ENCODE results near the gene ZNF398. TPM values are rescaled to one million over a fixed set of nuclear protein-coding genes. Genes with fewer than 3 reads are reported as not detected.

Gene ZNF398
- total RNA-seq, 1 experiment from 2014 or later = 13.8 TPM

GRCh38 chr7:149147752-149148653 is 750 bp downstream of the ZNF398 start:
- CTCF ChIA-PET = interaction anchor here (0.6 to 3.6 kb wide), 15 partner anchors 8 to 200 kb away, joined by 3 to 33 read pairs (median 4); partner anchors contain the start of genes ZNF282 and ZNF425
- no peaks in the 10 kb centered on the region for H3K9me3 Mint-ChIP-seq (ENCODE audit: unreplicated experiment)
- TF ChIP-seq, protein P1, sequence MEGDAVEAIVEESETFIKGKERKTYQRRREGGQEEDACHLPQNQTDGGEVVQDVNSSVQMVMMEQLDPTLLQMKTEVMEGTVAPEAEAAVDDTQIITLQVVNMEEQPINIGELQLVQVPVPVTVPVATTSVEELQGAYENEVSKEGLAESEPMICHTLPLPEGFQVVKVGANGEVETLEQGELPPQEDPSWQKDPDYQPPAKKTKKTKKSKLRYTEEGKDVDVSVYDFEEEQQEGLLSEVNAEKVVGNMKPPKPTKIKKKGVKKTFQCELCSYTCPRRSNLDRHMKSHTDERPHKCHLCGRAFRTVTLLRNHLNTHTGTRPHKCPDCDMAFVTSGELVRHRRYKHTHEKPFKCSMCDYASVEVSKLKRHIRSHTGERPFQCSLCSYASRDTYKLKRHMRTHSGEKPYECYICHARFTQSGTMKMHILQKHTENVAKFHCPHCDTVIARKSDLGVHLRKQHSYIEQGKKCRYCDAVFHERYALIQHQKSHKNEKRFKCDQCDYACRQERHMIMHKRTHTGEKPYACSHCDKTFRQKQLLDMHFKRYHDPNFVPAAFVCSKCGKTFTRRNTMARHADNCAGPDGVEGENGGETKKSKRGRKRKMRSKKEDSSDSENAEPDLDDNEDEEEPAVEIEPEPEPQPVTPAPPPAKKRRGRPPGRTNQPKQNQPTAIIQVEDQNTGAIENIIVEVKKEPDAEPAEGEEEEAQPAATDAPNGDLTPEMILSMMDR (IDR thresholded peaks at IDR 0.05; ENCODE audit: unreplicated experiment) = no peak
- peak overlapping the region; percentile 80 for H3K4me3 Mint-ChIP-seq (ENCODE audit: unreplicated experiment)
- H3K27ac Mint-ChIP-seq (ENCODE audit: low read depth, unreplicated experiment) = peak overlapping the region; percentile 35
- no TSS peak for BruUV-seq (replicated peaks)
- peaks cover 7% of the 10 kb centered on the region for H3K4me1 Mint-ChIP-seq (ENCODE audit: insufficient read depth, unreplicated experiment)
- intact Hi-C loops (cut with micrococcal nuclease) = loop anchor here (1.0 to 5.0 kb wide), 2 partner anchors 22 to 84 kb away; partner anchors contain the start of gene ZNF425
- no peaks in the 10 kb centered on the region for H3K27me3 Mint-ChIP-seq (ENCODE audit: insufficient read depth, unreplicated experiment)
- peak; percentile 44 for DNase-seq (ENCODE audit: unreplicated experiment)
- no peaks in the 10 kb centered on the region for H3K36me3 Mint-ChIP-seq (ENCODE audit: insufficient read depth, unreplicated experiment)
- POLR2A ChIA-PET = interaction anchor here (0.7 to 4.0 kb wide), 20 partner anchors 10 to 478 kb away, joined by 3 to 61 read pairs (median 4); partner anchors contain the start of genes ZNF282, ZNF425 and ZNF786

- intact Hi-C loops (cut with micrococcal nuclease) = no loop called here
- POLR2A ChIA-PET = interaction anchor here (0.8 kb wide), 1 partner anchor 30 kb away, joined by 4 read pairs; no protein-coding TSS in a partner anchor
- Mint-ChIP-seq H3K36me3 (ENCODE audit: insufficient read depth, unreplicated experiment) (peaks cover 11% of the 10 kb centered on the region), H3K27ac (ENCODE audit: low read depth, unreplicated experiment) (no peak overlapping the region), H3K4me3 (ENCODE audit: unreplicated experiment) (no peak overlapping the region), H3K4me1 (ENCODE audit: insufficient read depth, unreplicated experiment) (peaks cover 7% of the 10 kb centered on the region), H3K9me3 (ENCODE audit: unreplicated experiment) (no peaks in the 10 kb centered on the region), H3K27me3 (ENCODE audit: insufficient read depth, unreplicated experiment) (no peaks in the 10 kb centered on the region)
- BruUV-seq (replicated peaks) = no TSS peak
- DNase-seq (ENCODE audit: unreplicated experiment) = no peak
- TF ChIP-seq, protein P1 (IDR thresholded peaks at IDR 0.05; ENCODE audit: unreplicated experiment) = no peak
- CTCF ChIA-PET = interaction anchor here (0.5 to 1.2 kb wide), 7 partner anchors 15 to 474 kb away, joined by 3 read pairs; no protein-coding TSS in a partner anchor
Observed at GRCh38 chr7:149150981-149151380, 3.7 kb downstream of the ZNF398 start.

DNA sequence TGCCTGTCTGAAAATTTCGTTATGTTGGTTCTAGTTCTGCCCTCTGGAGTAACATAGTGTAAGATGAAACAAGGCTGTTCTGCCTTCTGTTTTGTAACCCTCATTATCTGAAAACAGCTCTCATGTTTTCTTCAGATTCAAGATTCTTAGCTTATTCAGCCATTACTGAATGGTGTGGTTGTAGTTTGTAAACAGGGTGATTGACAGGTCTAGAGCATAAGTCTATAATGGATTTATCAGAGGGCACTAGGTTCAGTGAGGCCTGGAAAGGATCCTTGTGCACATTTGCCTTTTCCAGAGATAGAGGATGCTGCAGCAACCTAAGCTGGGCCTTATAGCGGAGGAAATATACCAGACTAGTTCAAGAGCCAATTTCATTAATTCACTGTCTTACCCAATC is 6.1 kb downstream of the ZNF398 start:
- Mint-ChIP-seq H3K9me3 (ENCODE audit: unreplicated experiment) (no peaks in the 10 kb centered on the region), H3K4me3 (ENCODE audit: unreplicated experiment) (no peak overlapping the region), H3K4me1 (ENCODE audit: insufficient read depth, unreplicated experiment) (peaks cover 7% of the 10 kb centered on the region), H3K27ac (ENCODE audit: low read depth, unreplicated experiment) (no peak overlapping the region), H3K36me3 (ENCODE audit: insufficient read depth, unreplicated experiment) (peaks cover 25% of the 10 kb centered on the region), H3K27me3 (ENCODE audit: insufficient read depth, unreplicated experiment) (no peaks in the 10 kb centered on the region)
- BruUV-seq (replicated peaks) = no TSS peak
- TF ChIP-seq, protein P1 (IDR thresholded peaks at IDR 0.05; ENCODE audit: unreplicated experiment) = no peak
- POLR2A ChIA-PET = interaction anchor here (0.6 to 0.7 kb wide), 3 partner anchors 124 to 1491 kb away, joined by 3 read pairs; no protein-coding TSS in a partner anchor
- DNase-seq (ENCODE audit: unreplicated experiment) = no peak
- intact Hi-C loops (cut with micrococcal nuclease) = no loop called here
- CTCF ChIA-PET = interaction anchor here (1.5 to 1.8 kb wide), 2 partner anchors 16 to 27 kb away, joined by 5 to 6 read pairs; partner anchors contain the start of gene ZNF425

DNA sequence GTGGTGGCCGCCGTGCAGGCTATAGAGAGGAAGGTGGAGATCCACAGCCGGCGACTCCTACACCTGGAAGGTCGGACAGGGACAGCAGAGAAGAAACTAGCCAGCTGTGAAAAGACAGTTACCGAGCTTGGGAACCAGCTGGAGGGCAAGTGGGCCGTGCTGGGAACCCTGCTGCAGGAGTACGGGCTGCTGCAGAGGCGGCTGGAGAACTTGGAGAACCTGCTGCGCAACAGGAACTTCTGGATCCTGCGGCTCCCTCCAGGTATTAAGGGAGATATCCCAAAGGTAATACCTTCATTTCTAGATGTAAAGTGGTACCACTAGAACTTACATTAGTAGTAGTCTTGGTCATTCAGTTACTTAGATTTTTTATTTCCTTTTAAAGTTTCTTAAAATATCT is 6.8 kb downstream of the ZNF398 start:
- TF ChIP-seq, protein P1 (IDR thresholded peaks at IDR 0.05; ENCODE audit: unreplicated experiment) = no peak
- no peak overlapping the region for H3K27ac Mint-ChIP-seq (ENCODE audit: low read depth, unreplicated experiment)
- CTCF ChIA-PET = interaction anchor here (1.8 kb wide), 1 partner anchor 28 kb away, joined by 6 read pairs; the partner anchor contains the start of gene ZNF425
- no peak for DNase-seq (ENCODE audit: unreplicated experiment)
- peaks cover 31% of the 10 kb centered on the region for H3K36me3 Mint-ChIP-seq (ENCODE audit: insufficient read depth, unreplicated experiment)
- no peak overlapping the region for H3K4me3 Mint-ChIP-seq (ENCODE audit: unreplicated experiment)
- H3K9me3 Mint-ChIP-seq (ENCODE audit: unreplicated experiment) = no peaks in the 10 kb centered on the region
- peaks cover 7% of the 10 kb centered on the region for H3K4me1 Mint-ChIP-seq (ENCODE audit: insufficient read depth, unreplicated experiment)
- BruUV-seq (replicated peaks) = no TSS peak
- POLR2A ChIA-PET = no interaction called here
- no peaks in the 10 kb centered on the region for H3K27me3 Mint-ChIP-seq (ENCODE audit: insufficient read depth, unreplicated experiment)
- intact Hi-C loops (cut with micrococcal nuclease) = no loop called here

Measured in MCF 10A (cell line).